CD4-positive, alpha-beta T cell treated with Interleukin-6 at 100 ng/mL for 8 hours (primary cell): ENCODE measurements around the gene NME8.

Source experiments
- DNase-seq: peaks from one replicate; pipeline ENCODE4 v3.0.0-alpha.2; 2020; ENCODE audit warnings: mixed read lengths, low spot score

NME8 gene

GRCh38 chr7:37932543-37932942, 84.1 kb downstream of the NME8 start:
- DNase-seq, result no peak

GRCh38 chr7:37933018-37933566, 84.7 kb downstream of the NME8 start:
- DNase-seq, result no peak

GRCh38 chr7:37942934-37943610, 94.7 kb downstream of the NME8 start:
- no peak for DNase-seq

- no peak for DNase-seq
These were observed 95.7 kb downstream of the NME8 start for GRCh38 chr7:37943905-37944736.

- DNase-seq, result no peak
These were observed 96.3 kb downstream of the NME8 start for GRCh38 chr7:37944737-37945054.

- DNase-seq, result no peak
These were observed 96.9 kb downstream of the NME8 start for GRCh38 chr7:37945336-37945735.

GRCh38 chr7:37947138-37947940, 98.9 kb downstream of the NME8 start:
- DNase-seq, result no peak

- no peak for DNase-seq
These were observed 99.5 kb downstream of the NME8 start for GRCh38 chr7:37947941-37948210.
